A549 (cell line): ENCODE results near the gene NPC1L1. TPM values are rescaled to one million over a fixed set of nuclear protein-coding genes. Genes with fewer than 3 reads are reported as not detected.

ENCODE experiments used
- ATAC-seq, 2 experiments: fragments of 200-7000 bp in 1 of 2; fragments of >200 bp in 1 of 2; cut with Nextera tagmentation in 1 of 2; cut with Tn5 transposase in 1 of 2; 3 replicates each; pipeline versions ENCODE4 v1.8.0 to v1.9.1; 2018 to 2020; ENCODE audit warnings: mild to moderate bottlenecking in 1 of 2, moderate library complexity in 1 of 2
- CTCF ChIA-PET: fragments of 300-600 bp; sonication (Branson Sonifier 250); formaldehyde crosslinking; extraction: SDS; loops from one replicate; lab custom pipeline; 2021; ENCODE audit warnings: antibody characterized with exemption, inconsistent platforms; lab: Yijun Ruan, JAX
- POLR2A ChIA-PET: fragments of 350-600 bp; formaldehyde crosslinking; extraction: SDS; loops from one replicate; lab custom pipeline; 2021; ENCODE audit warnings: antibody characterized with exemption, inconsistent platforms; lab: Yijun Ruan, JAX
- DNase-seq, 2 experiments: peaks; one replicate each; pipeline versions ENCODE4 v3.0.0 to v3.0.0-alpha.2; 2011 to 2016; ENCODE audit warnings: low read depth in 1 of 2, low spot score in 1 of 2
- FAIRE-seq: peaks from 2 replicates; lab custom pipeline; 2011; peaks lifted over from hg19 to GRCh38; lab: Jason Lieb, UNC
- H3K27ac ChIP-seq, 2 experiments: fragments of >200 bp; sonication (Bioruptor Twin); formaldehyde crosslinking; 3 replicates each; pipeline ENCODE4 v1.5.1; 2016 to 2017
- H3K4me1 ChIP-seq: fragments of >200 bp; sonication (Bioruptor Twin); formaldehyde crosslinking; 3 replicates; pipeline ENCODE4 v1.6.1; 2016
- H3K4me2 ChIP-seq: fragments of >200 bp; sonication (Bioruptor Twin); formaldehyde crosslinking; 3 replicates; pipeline ENCODE4 v1.6.1; 2016
- H3K4me3 ChIP-seq: fragments of >200 bp; sonication (Bioruptor Twin); formaldehyde crosslinking; 3 replicates; pipeline ENCODE4 v1.5.1; 2016
- H3K9me3 ChIP-seq: fragments of >200 bp; sonication (Bioruptor Twin); formaldehyde crosslinking; 3 replicates; pipeline ENCODE4 v1.6.1; 2016
- ATOH8 ChIP-seq: fragments of 250-450 bp; sonication (Bioruptor Pico); IDR thresholded peaks from 2 replicates; pipeline ENCODE4 v1.5.0; 2020; ENCODE audit warnings: low read depth, mild to moderate bottlenecking, moderate library complexity
- BCL3 ChIP-seq: fragments of >200 bp; sonication (Bioruptor Twin); formaldehyde crosslinking; IDR thresholded peaks from 3 replicates; pipeline ENCODE4 v1.6.1; 2016
- BHLHE40 ChIP-seq: IDR thresholded peaks from 2 replicates; pipeline ENCODE4 v1.6.1; 2012; ENCODE audit warnings: low read depth, low read length, inconsistent platforms
- CBX2 ChIP-seq: fragments of 200-600 bp; sonication (generic); IDR thresholded peaks from 2 replicates; pipeline ENCODE4 v1.6.1; 2016; ENCODE audit warnings: low read depth, mild to moderate bottlenecking, borderline replicate concordance
- CBX8 ChIP-seq: fragments of 200-600 bp; sonication (generic); IDR thresholded peaks from 2 replicates; pipeline ENCODE4 v1.6.1; 2016
- EHMT2 ChIP-seq: fragments of 200-600 bp; sonication (generic); IDR thresholded peaks from 2 replicates; pipeline ENCODE4 v1.6.1; 2016; ENCODE audit warnings: antibody characterized with exemption, low read depth, mild to moderate bottlenecking, moderate library complexity
- ELK1 ChIP-seq: fragments of 150-350 bp; IDR thresholded peaks from 2 replicates; pipeline ENCODE4 v1.6.1; 2014; ENCODE audit warnings: low read depth, mild to moderate bottlenecking, low read length
- HDAC2 ChIP-seq: fragments of 200-600 bp; sonication (generic); IDR thresholded peaks from 2 replicates; pipeline ENCODE4 v1.6.1; 2016
- HES2 ChIP-seq: fragments of >200 bp; sonication (Bioruptor Twin); formaldehyde crosslinking; IDR thresholded peaks from 2 replicates; pipeline ENCODE4 v1.6.1; 2016
- HEYL ChIP-seq: fragments of 250-450 bp; sonication (Bioruptor Pico); IDR thresholded peaks from 2 replicates; pipeline ENCODE4 v1.8.0; 2021; ENCODE audit warnings: mild to moderate bottlenecking, moderate library complexity
- JUNB ChIP-seq: fragments of >200 bp; sonication (Bioruptor Twin); formaldehyde crosslinking; IDR thresholded peaks from 2 replicates; pipeline ENCODE4 v1.6.1; 2016
- KDM5A ChIP-seq: fragments of 200-600 bp; sonication (generic); IDR thresholded peaks from 2 replicates; pipeline ENCODE4 v1.6.1; 2016; ENCODE audit warnings: antibody characterized with exemption, mild to moderate bottlenecking
- MAX ChIP-seq: IDR thresholded peaks from 2 replicates; pipeline ENCODE4 v1.6.1; 2012
- MYC ChIP-seq: IDR thresholded peaks from 2 replicates; pipeline ENCODE4 v1.6.1; 2012; ENCODE audit warnings: mild to moderate bottlenecking, inconsistent platforms, low read length, improper control_type of control experiment, borderline replicate concordance
- NFE2L2 ChIP-seq: fragments of 150-350 bp; conservative IDR thresholded peaks from 2 replicates; pipeline ENCODE4 v1.6.1; 2014; ENCODE audit warnings: low read length
- NPAS2 ChIP-seq: fragments of 250-450 bp; sonication (Bioruptor Pico); IDR thresholded peaks from 2 replicates; pipeline ENCODE4 v1.8.0; 2022; ENCODE audit warnings: mild to moderate bottlenecking, moderate library complexity, borderline replicate concordance
- NR3C1 ChIP-seq: fragments of >200 bp; sonication (Bioruptor Twin); formaldehyde crosslinking; IDR thresholded peaks from 3 replicates; pipeline ENCODE4 v1.6.1; 2017
- POLR2AphosphoS2 ChIP-seq: conservative IDR thresholded peaks from 2 replicates; pipeline ENCODE4 v1.6.1; 2012; ENCODE audit warnings: low read length, improper control_type of control experiment, inconsistent platforms
- RAD21 ChIP-seq, 2 experiments: fragments of >200 bp in 1 of 2; sonication (Bioruptor Twin) in 1 of 2; formaldehyde crosslinking in 1 of 2; IDR thresholded peaks in 1 of 2; conservative IDR thresholded peaks in 1 of 2; 2 replicates in 1 of 2; 3 replicates in 1 of 2; pipeline ENCODE4 v1.6.1; 2012 to 2018; ENCODE audit warnings: inconsistent platforms in 1 of 2
- RFX5 ChIP-seq: fragments of 450-650 bp; IDR thresholded peaks from 2 replicates; pipeline ENCODE4 v1.7.1; 2014; ENCODE audit warnings: antibody characterized with exemption, mild to moderate bottlenecking, moderate library complexity
- RNF2 ChIP-seq: fragments of 200-600 bp; sonication (generic); IDR thresholded peaks from 2 replicates; pipeline ENCODE4 v1.6.1; 2016; ENCODE audit warnings: low read depth, mild to moderate bottlenecking, antibody characterized with exemption, moderate library complexity, borderline replicate concordance
- SREBF2 ChIP-seq: fragments of 450-650 bp; IDR thresholded peaks from 2 replicates; pipeline ENCODE4 v1.6.1; 2014; ENCODE audit warnings: mild to moderate bottlenecking, moderate library complexity
- TFCP2L1 ChIP-seq: fragments of 250-450 bp; sonication (Bioruptor Pico); IDR thresholded peaks from 2 replicates; pipeline ENCODE4 v1.5.0; 2021; ENCODE audit warnings: mild to moderate bottlenecking
- ZC3H11A ChIP-seq: fragments of 450-650 bp; IDR thresholded peaks from 2 replicates; pipeline ENCODE4 v1.6.1; 2014; ENCODE audit warnings: antibody characterized with exemption, mild to moderate bottlenecking
- ZFP36 ChIP-seq: fragments of 450-650 bp; IDR thresholded peaks from 2 replicates; pipeline ENCODE4 v1.6.1; 2014; ENCODE audit warnings: borderline replicate concordance; ENCODE audit not compliant: partially characterized antibody
- ZNF302 ChIP-seq: fragments of 250-450 bp; sonication (Bioruptor Pico); IDR thresholded peaks from 2 replicates; pipeline ENCODE4 v1.9.0; 2021; ENCODE audit warnings: inconsistent platforms, mild to moderate bottlenecking, moderate library complexity
- WGBS: methylation state at CpG from one replicate; pipeline ENCODE4 v1.1.6; 2017; ENCODE audit errors: missing lambda C conversion rate; 5-methylcytosine and 5-hydroxymethylcytosine counted together
- polyA plus RNA-seq, 4 experiments: library from polyadenylated mRNA; depleted of rRNA in 3 of 4; stranded (reverse); fragments of >200 nt; fragmentation: RNase III in 1 of 4; extraction: RNeasy Plus Mini Kit Qiagen cat#74134 plus additional on column Dnase treatment in 1 of 4; gene quantifications; 2 replicates in 3 of 4; 3 replicates in 1 of 4; pipeline ENCODE4 v1.2.3, GENCODE V29; 2011 to 2017

NPC1L1 gene
- polyA plus RNA-seq, 2 of the 4 experiments (the other 2 are of a cell fraction): 0.04 to 0.06 TPM

- CTCF ChIA-PET: interaction anchor here (0.6 to 1.9 kb wide), 4 partner anchors 22 to 888 kb away, joined by 3 to 7 read pairs (median 3); no protein-coding TSS in a partner anchor
- FAIRE-seq (no peak), DNase-seq (no peak), ATAC-seq (no peak)
- WGBS: 46% methylated on average over 7 of the region's 7 CpGs
- H3K27ac ChIP-seq: no peak overlapping the region
- no peak overlapping the region for H3K4me3 ChIP-seq
- H3K4me1 ChIP-seq: no peaks in the 10 kb centered on the region
- no peak overlapping the region for H3K4me2 ChIP-seq
- TF ChIP-seq NFE2L2 (no peak), RAD21 (conservative IDR thresholded peaks at IDR 0.05 in 1 of 2, IDR thresholded peaks at IDR 0.05 in 1 of 2) (no peak), TFCP2L1 (CRISPR knock-in tag) (no peak), ZC3H11A (no peak), RNF2 (no peak), HEYL (CRISPR knock-in tag) (no peak), CBX2 (no peak), HES2 (no peak), HDAC2 (no peak)
- POLR2A ChIA-PET: no interaction called here
- H3K9me3 ChIP-seq: peaks cover 3% of the 10 kb centered on the region; the same call in 1 of the 3 replicates
These were observed 21.6 kb downstream of the NPC1L1 start for GRCh38 chr7:44519546-44519945.

GRCh38 chr7:44518761-44519160, 22.4 kb downstream of the NPC1L1 start:
- H3K9me3 ChIP-seq: no peaks in the 10 kb centered on the region

GRCh38 chr7:44517175-44517574, 24.0 kb downstream of the NPC1L1 start:
- no peak overlapping the region for H3K4me3 ChIP-seq
- TF ChIP-seq NR3C1 (no peak), NFE2L2 (no peak), ZFP36 (no peak), ZNF302 (CRISPR knock-in tag) (no peak), NPAS2 (CRISPR knock-in tag) (no peak), POLR2AphosphoS2 (no peak), CBX2 (no peak), ATOH8 (CRISPR knock-in tag) (no peak), BCL3 (no peak), RFX5 (no peak), MYC (no peak), ELK1 (no peak), KDM5A (no peak), EHMT2 (no peak), BHLHE40 (no peak), JUNB (no peak), CBX8 (no peak)
- TF ChIP-seq, all 56 proteins: peak for 0
- 89% methylated on average over 8 of the region's 8 CpGs for WGBS
- ChIA-PET CTCF (no interaction called here), POLR2A (no interaction called here)
- Histone ChIP-seq H3K4me1 (no peaks in the 10 kb centered on the region), H3K9me3 (no peaks in the 10 kb centered on the region), H3K27ac (no peak overlapping the region), H3K4me2 (no peak overlapping the region)
- DNase-seq (no peak), FAIRE-seq (no peak), ATAC-seq (no peak)

More at GRCh38 chr7:44518761-44519160, 22.4 kb downstream of the NPC1L1 start:
- no peak overlapping the region for H3K4me3 ChIP-seq
- FAIRE-seq: no peak
- ATAC-seq: no peak
- TF ChIP-seq SREBF2: no peak
- TF ChIP-seq MAX: no peak
- no peak overlapping the region for H3K4me2 ChIP-seq
- DNase-seq: no peak
- 58% methylated on average over 3 of the region's 3 CpGs for WGBS
- ChIA-PET POLR2A (no interaction called here), CTCF (no interaction called here)
- H3K27ac ChIP-seq: no peak overlapping the region
- no peaks in the 10 kb centered on the region for H3K4me1 ChIP-seq
